Skeletal muscle cell (primary cell): ENCODE measurements around the gene ZNF687.

Source experiments
- DNase-seq: peaks from one replicate; pipeline ENCODE4 v3.0.0-alpha.2; 2010; ENCODE audit warnings: low read depth
- H3K4me3 ChIP-seq: 2 replicates; pipeline ENCODE4 v1.5.1; 2011; ENCODE audit warnings: low read depth, mild to moderate bottlenecking, control low read depth, low read length, moderate library complexity

The ZNF687 gene

DNA sequence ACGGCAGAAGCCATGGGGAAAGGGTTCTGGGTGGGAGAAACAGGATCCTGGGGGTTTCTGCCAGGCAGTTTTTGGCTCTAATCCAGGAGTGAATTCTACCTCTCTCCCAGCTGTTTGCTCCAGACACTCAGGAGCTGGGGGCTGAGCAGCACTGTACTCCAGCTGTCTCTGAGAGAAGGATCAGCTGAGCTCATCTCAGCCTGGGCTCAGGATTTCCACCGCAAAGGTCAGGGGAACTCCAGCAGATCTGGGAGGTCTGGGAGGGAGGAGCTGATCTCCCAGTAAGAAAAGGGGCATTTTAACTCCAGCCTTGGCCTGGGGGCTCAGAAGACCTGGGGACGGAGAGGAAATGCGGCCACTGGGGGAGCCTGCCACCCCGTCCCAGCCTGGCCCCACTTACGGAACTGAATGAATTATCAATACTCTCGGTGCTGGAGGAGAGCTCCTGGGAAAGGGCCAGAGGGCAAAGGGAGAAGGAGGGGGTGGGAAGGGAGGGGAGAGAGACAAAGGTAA is 27.8 kb downstream of the ZNF687 start:
- DNase-seq, result peak; percentile 51
- H3K4me3 ChIP-seq, result no peak overlapping the region

DNA sequence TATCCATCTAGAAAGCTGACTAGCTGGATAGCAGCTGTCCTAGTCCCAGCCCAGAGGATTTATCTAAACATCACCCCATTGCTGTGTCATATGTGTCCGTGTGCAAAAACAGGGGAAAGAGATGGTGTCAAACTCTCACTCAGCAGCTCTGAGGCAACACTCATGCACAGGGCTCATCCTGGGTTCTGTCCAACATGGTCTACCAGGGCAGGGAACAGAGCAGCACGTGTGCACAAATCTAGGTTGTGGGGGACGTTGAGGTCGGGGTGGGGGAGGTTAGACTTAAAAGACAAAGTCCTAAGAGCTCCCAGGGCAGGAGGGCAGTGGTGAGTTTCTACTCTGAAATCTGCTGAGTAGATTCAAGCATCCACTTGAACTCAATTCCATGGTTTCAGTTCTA is 28.9 kb downstream of the ZNF687 start:
- DNase-seq, result no peak
- no peak overlapping the region for H3K4me3 ChIP-seq

DNA sequence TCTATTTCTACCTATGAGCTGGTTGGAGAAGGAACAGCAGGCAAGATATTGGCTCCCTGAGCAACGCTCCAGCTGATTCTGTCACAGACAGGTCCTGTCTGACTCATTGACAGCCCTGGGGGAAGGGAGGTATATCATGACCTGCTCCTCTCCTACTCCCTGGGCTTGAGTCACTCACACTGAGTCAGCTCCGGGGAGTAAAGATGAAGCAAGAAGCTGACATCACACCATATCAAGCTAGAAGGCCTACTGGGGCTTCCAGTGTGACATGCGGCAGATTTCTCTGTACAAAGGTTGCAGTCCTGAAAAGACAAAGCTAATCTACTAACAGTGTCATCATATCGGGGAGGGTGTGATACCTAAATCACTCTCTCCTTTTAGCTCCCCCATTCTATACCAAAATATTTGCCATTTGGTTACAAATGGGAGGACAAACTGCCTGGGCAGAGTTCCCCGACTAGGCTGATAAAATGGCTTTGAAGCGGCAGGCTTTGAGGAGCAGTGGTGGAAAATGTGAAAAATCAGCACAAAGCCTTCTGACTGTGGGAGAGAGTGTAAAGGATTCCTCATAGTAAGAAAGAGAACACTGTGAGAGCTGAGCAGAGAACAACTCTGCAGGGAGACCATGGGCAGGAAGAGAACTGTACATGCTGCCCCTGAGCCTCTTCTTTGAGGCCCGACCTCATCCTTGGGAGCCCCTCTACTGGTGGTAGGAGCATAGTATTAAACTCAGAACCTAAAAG is 29.7 kb downstream of the ZNF687 start:
- H3K4me3 ChIP-seq, result no peak overlapping the region
- DNase-seq, result peak; percentile 97

DNA sequence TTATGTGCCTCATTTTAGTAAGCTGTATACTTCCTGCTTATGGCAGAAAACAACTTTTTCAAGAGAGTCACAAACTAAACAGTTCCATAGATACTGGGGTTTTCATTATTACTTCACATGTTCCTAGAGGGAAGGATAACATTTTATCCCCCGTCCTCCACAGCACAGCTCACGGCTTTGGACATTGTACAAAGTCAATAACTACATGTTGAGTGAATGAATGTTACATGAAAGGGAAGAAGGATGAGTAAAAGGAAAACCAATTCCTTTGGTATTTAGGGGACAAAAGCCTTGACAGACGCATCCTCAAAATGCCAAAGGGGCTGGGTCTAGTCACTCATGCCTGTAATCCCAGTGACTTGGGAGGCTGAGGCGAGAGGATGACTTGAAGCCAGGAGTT is 30.3 kb downstream of the ZNF687 start:
- no peak for DNase-seq
- no peak overlapping the region for H3K4me3 ChIP-seq

DNA sequence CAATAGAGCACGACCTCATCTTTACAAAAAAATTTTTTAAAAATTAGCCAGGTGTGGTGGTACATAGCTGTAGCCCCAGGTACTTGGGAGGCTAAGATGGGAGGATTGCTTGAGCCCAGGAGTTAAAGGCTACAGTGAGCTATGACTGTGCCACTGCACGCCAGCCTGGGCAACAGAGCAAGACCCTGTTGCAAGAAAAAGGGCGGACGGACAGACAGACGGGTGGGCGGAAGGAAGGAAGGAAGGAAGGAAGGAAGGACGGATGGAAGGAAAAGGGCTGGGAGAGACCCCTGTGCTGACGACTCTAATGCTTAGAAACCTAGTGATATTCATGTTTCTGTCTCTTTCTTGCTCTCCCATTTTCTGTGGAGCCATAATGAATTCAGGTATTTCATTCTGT is 30.7 kb downstream of the ZNF687 start:
- no peak for DNase-seq
- H3K4me3 ChIP-seq, result no peak overlapping the region

DNA sequence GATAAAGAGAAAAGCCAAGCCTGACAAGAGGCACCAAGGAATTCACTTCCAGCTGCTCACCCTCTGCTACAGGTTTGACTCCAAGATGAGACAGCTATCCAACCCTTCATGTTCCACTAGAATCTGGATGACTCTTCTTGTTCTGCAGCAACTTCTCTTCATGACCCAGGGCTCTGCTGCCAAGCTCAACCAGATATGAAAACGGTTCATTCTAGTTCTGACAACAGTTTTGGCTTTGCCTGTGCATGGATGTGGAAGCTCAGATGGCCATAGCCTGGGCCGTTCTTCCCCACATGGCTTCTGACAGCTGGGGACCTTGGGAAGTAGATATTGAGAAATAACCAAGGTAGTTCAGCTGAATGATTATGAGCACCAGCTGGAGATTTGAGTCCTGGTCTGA is 31.4 kb downstream of the ZNF687 start:
- no peak for DNase-seq
- no peak overlapping the region for H3K4me3 ChIP-seq

DNA sequence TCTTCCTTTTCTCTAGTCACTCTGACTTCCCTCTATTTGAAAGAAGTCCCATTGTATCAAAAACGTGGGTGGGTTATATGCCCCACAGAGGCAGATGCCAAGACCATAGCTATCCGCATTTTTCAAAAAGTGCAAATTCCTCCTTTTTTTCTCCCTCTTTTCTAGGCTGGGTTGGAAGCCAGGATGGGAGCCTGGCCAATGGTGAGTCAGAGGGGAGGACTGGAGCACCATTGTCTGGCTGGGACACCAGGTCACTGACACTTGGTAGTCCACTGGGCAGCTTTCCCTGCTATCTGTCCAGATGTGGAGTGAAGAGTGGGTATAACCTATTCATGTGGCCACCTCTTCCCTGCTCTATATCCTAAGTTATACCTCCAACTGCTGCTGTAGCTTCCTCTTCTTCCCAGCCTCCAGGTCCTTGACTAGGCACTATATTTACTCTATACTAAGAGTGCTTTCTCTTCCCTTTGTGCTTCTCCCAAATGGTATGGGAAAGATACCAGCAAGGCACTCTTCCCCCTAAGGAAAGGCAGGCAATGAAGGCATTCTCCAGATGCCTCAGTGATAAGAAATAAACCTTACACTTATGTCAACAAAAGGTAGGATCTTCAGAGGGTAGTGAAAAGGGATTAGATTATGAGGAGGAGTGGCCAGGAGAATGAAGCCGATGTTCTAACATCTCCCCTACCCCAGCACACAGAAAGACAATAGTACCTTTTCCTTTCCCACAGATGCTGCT is 32.2 kb downstream of the ZNF687 start:
- H3K4me3 ChIP-seq, result no peak overlapping the region
- peak; percentile 53 for DNase-seq

DNA sequence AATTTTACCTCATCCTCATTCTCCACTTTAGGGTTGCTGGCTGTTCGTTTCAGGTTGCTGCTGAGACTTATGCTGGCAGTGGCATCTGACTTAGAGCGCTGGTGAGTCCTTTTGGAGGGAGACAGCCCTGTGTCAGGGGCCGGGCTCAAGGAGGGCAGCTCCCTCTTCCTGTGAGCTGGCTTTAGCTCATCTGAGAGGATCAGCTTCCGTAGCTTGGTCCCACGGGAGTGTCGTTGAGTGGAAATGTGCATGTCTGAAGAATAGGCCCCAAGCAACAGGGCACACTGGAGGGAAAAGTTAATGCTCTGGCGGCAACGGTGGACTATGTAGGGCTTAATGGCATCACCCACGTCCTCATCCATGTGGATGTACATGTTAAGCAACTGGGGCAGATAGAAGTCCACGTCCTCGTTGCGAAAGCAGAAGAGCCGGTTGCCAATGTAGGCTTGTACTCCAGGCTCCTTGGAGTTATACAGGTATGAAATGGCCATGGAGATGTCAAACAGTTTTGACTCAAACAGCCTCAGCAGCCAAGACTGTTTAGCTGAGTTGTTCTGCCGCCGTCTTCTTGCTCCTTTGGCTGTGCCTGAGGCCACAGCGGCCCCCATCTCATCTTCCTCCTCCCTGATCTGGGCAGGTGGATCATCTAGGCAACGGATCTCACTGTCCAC is 33.6 kb downstream of the ZNF687 start:
- no peak for DNase-seq
- H3K4me3 ChIP-seq, result no peak overlapping the region

DNA sequence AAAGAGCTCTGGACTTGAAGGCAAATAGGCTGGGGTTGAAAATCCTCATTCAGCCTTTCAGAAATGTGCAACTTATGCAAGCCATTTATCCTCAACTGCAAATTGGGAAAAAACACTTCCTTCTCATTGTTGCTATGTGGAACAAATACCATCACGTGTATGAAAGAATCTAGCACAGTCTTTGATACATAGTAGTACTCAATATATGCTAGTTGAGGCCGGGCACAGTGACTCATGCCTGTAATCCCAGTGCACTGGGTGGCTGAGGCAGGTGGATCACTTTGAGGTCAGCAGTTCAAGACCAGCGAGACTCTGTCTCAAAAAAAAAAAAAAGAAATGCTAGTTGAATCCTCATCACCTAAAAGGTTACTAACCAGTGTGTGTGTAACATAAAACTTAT is 36.9 kb downstream of the ZNF687 start:
- no peak for DNase-seq
- H3K4me3 ChIP-seq, result no peak overlapping the region

DNA sequence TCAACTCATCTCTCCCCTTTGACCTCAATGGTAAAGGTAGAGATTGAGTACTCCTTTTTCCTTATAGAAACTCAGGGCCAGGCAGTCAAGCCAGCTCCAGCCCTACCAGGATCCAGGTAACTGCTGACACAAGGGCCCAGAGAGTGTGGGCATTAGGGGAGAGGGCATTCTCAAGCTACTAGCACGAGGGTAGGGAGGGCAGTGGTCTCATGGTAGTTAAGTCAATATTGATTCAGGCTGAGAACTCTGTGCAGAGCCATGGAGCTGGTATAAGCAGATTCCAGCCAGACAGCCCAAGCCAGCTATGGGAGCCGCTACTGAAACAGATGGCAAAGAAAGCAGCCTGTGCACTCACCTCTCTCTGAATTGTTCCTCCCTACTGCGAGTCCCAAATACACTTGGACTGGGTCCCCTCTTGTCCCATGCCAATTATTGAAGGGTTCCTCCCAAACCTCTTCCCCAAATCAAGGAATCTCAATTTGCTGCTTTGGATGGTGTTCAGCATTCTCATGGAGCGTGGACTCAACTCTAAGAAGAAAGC is 42.4 kb downstream of the ZNF687 start:
- no peak overlapping the region for H3K4me3 ChIP-seq
- no peak for DNase-seq

DNA sequence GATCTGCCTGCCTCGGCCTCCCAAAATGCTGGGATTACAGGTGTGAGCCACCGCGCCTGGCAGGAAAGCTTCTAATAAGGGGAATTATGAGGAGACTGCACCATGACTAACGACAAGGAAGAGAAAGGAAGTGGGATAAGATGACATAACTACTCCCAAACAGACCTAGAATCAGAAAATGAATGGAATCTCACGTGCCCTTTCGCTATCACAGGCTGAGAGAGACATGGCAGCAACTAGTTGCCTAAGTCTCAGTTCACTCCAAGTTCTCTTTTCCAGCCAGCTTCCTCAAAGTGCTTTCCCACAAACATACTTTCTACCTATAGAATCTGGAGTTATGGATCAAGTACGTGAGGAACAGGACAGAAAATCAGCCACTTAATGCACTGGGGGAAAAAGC is 43.1 kb downstream of the ZNF687 start:
- H3K4me3 ChIP-seq, result no peak overlapping the region
- DNase-seq, result no peak

DNA sequence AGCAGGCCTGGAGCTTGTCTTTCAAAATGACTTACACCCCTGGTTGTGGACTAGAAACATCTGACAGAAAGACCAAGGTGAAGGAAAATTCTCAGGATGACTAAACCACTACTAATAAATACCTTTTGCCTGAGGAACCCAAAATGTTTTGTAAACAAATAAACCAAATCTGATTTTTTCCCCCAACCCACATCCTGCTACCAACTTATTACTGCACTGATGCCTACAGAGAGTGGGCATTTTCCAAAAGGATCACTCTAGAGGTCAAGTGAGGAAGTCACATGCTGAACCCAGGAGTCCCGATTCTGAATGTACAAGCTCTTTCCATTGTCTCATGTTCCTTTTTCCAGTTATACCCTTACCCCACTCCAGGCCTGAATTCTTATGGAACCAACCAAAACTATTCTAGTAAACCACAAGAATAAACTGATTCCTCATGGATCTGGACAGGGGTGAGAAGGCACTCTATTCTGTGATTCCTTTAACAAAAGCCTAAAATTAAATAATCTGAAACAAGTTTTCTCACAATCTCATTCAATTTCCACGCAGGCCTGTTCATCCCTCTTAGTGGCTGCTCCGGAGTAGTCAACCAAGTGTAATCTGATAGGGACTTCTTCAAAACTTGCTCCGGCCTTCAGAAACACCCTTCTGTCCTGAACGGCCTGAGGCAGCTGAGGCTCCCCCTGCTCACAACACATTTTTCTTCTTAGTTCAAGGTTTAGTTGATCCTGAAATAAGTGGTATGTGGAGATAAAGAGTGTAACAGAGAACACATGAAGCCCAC is 43.7 kb downstream of the ZNF687 start:
- no peak for DNase-seq
- H3K4me3 ChIP-seq, result peak overlapping the region; percentile 74

DNA sequence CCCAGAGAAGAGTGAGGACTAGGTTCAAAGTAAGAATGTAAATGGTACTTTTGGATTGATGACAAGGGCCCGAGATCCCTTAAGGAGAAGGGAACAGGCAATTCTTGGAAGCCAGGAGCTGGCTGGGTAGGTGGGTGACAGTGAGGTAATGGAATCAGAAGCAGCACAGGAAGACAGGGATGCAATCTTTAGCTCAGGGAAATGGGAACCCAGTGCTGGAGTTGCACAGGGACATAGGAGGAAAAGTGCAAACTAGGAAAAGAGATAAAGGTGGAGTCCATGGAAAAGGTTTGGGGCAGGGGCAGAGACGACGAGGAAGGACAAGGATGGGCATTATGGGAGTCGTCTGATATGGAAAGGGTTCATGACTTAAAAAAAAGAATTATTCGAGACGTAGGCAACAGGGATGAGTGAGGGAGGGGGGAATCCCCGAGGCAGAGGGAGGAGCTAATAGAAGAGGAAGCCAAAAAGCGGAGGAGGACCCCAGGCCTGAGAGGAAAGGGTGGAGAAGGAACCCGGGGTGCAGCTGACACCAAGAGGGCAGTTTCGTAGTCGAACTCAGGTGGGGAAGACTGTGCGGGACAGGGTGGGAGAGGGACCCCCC is 44.6 kb downstream of the ZNF687 start:
- peak overlapping the region; percentile 74 for H3K4me3 ChIP-seq
- no peak for DNase-seq

DNA sequence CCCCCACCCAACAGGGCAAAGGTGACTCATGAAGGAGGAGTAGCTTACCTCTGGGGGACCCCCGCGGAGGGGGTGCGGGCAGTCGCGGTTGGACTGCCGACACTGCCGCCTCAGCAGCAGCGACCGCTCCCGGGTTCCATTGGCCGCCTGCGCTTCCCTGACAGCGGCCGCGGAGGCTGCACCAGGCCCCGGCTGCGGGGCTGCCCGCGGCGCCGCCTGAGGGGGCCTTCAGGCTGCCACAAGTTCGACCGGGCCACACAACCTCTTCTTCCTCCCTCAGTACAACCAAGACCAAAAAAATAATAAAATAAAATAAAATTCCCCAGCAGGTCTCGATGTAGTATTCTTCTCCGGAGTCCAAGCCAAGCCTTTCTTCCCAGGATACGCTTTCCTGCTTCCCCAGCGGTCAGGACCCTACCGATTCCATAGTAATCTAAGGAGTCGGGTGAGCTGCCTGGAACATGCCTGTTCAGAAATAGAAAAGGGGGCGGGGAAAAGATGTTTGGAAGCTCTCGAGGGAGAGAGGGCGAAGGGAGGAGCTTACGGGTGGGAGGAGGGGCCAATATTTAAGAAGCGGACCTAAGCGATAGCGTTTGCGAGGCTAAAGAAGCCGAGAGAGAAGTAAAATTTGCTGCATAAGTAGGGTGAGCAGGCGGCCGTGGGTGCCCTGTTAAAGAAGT is 45.3 kb downstream of the ZNF687 start, which contains the start of gene PI4KB:
TSS of gene PI4KB (minus strand) at position 194 of the 680 bp plus-strand sequence. CDS start 10,935 bp downstream, outside the sequence.
- peak; percentile 90 for DNase-seq
- H3K4me3 ChIP-seq, result peak within 1 kb of the TSS; percentile 74

DNA sequence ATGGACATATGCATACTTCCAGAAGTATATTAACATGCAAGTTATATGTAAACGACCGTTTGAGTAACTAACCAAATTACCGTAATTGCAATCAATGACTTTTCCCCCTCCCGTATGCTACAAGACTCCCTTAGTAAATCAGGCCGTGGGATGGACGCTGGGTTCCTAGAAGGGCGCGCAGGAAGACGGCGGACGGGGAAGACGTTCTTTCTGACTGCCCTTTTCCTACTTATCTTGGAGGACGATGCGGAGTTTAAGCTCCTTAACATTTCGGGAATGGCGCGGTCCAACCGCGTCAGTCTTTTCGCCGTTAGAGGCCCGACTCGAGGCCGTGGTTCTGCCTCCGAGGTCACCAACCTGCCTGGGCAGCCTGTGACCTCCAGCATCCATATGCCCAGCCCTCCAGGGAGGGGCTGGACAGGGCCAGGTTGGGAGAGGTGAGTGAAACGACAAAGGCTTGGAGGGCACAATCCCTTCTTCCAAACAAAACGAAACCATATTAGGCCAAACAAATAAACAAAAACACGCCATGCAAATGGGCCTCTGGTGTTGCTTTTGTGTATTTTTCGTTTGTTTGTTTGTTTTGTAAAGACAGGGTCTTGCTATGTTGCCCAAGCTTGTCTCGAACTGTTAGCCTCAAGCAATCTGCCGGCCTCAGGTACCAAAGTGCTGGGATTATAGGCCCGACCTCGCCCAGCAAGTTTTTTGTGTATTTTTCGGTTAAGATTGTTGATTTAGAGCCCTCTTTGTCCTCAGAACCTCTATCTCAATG is 46.0 kb downstream of the ZNF687 start:
- peak overlapping the region; percentile 74 for H3K4me3 ChIP-seq
- no peak for DNase-seq

DNA sequence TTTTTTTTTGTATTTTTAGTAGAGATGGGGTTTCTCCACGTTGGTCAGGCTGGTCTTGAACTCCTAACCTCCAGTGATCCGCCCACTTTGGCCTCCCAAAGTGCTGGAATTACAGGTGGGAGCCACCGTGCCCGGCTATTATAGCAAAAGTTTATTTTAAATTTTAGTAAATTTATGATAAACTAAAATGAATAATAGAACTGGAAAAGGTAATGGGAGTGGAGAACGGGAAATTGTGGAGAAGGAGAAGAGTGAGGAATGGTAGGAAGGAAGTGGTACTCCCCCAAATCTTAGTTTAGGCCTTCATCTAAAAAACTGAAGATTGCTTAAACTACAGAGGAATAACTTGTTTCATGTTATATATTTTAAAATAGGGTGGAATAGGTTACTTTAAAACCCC is 52.7 kb downstream of the ZNF687 start:
- DNase-seq, result no peak
- H3K4me3 ChIP-seq, result no peak overlapping the region

DNA sequence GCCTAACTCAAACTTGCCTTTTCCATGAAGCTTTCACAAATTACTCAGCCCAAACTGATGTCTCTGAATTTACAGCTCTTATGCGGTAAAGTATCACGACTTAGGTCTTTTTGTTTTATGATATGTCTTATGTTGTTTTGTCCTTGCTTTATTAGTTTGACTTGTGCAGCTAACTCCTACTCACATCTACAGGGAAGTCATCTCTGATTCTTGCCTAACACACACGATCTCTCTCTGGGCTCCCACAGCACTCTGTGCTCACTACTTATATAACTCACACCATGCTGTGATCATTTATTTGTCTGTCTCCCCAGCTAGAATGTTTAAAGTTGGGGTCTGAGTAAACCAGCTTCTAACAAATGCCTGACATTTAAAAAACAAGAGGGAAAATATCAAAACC is 54.5 kb downstream of the ZNF687 start:
- DNase-seq, result no peak
- no peak overlapping the region for H3K4me3 ChIP-seq
